ENCODE measurements around the gene ABCB4. TPM values are rescaled to one million over a fixed set of nuclear protein-coding genes. Genes with fewer than 3 reads are reported as not detected.

Gene ABCB4
- total RNA-seq, 1 experiment from 2014 or later: not detected

DNA sequence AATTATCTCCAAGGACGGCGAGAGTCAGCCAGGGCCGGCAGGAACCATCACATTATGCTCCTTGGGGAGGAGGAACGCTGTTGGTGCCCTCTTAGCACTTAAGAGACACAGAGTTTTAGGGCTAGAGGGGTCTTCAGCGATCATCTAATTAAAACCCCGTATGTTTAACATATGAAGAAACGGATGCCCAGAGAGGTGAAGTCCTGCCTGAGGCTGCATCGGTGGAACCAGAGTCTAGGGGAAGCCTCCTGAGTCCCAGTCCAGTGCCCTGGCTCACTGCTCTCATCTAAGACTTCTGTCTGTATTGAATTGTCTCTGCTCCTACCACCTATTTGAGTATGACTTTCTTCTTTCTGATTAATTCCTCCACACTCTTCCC, 688 bp upstream of the ABCB4 start:
- no TSS peak for BruUV-seq (replicated peaks)
- Mint-ChIP-seq H3K4me3 (ENCODE audit: low read depth, unreplicated experiment) (no peak overlapping the region), H3K27ac (ENCODE audit: unreplicated experiment) (no peak overlapping the region), H3K4me1 (ENCODE audit: low read depth, unreplicated experiment) (no peaks in the 10 kb centered on the region), H3K27me3 (ENCODE audit: unreplicated experiment) (peaks cover 38% of the 10 kb centered on the region), H3K9me3 (ENCODE audit: low read depth, unreplicated experiment) (no peaks in the 10 kb centered on the region), H3K36me3 (ENCODE audit: insufficient read depth, unreplicated experiment) (no peaks in the 10 kb centered on the region)
- intact Hi-C loops (cut with micrococcal nuclease; ENCODE audit: unreplicated experiment): no loop called here
- DNase-seq: no peak
- CTCF ChIA-PET: no interaction called here
- TF ChIP-seq, protein P1, sequence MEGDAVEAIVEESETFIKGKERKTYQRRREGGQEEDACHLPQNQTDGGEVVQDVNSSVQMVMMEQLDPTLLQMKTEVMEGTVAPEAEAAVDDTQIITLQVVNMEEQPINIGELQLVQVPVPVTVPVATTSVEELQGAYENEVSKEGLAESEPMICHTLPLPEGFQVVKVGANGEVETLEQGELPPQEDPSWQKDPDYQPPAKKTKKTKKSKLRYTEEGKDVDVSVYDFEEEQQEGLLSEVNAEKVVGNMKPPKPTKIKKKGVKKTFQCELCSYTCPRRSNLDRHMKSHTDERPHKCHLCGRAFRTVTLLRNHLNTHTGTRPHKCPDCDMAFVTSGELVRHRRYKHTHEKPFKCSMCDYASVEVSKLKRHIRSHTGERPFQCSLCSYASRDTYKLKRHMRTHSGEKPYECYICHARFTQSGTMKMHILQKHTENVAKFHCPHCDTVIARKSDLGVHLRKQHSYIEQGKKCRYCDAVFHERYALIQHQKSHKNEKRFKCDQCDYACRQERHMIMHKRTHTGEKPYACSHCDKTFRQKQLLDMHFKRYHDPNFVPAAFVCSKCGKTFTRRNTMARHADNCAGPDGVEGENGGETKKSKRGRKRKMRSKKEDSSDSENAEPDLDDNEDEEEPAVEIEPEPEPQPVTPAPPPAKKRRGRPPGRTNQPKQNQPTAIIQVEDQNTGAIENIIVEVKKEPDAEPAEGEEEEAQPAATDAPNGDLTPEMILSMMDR (IDR thresholded peaks at IDR 0.05; ENCODE audit: unreplicated experiment): no peak

DNA sequence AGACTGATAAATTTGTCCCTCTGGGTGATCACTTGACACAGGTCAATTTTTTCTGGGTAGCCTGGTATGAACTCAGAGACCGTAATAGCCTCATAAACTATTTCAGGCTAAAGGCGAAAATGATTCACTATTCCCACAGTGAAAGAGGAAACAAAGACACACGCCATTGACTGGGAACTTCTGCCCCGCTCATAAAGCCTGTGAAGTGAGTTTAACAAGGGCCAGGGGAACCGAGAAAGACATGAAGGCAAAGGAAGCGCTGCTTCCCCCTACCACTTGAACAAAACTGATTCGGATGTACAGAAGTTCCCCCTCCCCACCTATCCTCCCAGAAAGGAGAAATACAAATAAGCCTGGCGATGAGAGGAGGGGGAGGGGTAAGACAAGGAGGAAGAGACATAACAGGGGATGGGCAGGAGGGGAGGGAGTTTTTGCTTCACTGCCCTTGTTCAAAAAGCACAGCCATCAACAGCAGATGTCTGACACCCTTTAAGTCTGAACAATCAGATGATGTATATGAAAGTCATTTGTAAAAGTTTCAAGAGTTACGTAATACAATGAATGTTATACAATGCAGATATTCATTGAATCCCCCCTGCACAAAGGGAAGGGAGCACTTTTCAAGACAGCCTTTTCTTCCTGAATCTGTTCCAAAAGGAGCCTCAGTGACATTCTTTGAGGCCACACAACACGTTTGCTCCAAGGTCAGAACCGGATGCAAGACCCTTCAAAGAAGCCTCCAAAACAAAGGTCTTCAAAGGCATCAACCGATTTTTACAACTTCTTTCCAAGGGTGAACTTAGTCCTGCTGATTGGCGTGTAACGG, 734 bp downstream of the ABCB4 start:
- Mint-ChIP-seq H3K27me3 (ENCODE audit: unreplicated experiment) (peaks cover 38% of the 10 kb centered on the region), H3K9me3 (ENCODE audit: low read depth, unreplicated experiment) (no peaks in the 10 kb centered on the region), H3K4me3 (ENCODE audit: low read depth, unreplicated experiment) (peak overlapping the region; percentile 25), H3K27ac (ENCODE audit: unreplicated experiment) (no peak overlapping the region), H3K4me1 (ENCODE audit: low read depth, unreplicated experiment) (no peaks in the 10 kb centered on the region), H3K36me3 (ENCODE audit: insufficient read depth, unreplicated experiment) (no peaks in the 10 kb centered on the region)
- BruUV-seq (replicated peaks): no TSS peak
- TF ChIP-seq, protein P1 (IDR thresholded peaks at IDR 0.05; ENCODE audit: unreplicated experiment): no peak
- CTCF ChIA-PET: no interaction called here
- no peak for DNase-seq
- intact Hi-C loops (cut with micrococcal nuclease; ENCODE audit: unreplicated experiment): no loop called here

DNA sequence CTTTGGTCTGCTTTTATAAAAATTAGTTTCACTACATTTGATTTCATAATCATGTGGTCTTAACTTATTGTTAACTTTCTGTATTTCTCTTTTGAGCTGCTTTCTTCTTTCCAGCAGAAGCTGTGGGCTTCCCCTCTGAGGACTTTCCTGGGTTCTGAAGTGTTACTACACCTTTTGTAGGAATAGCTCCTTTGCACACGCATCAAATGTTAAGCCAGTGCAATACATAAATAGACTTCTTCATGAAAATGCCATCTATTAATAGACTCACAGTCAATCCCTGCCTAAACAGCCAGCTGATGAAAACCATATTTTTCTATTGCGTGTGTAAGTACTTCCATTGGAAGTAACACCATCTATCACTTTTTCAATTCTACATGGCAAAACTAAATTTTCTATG, 1.5 kb downstream of the ABCB4 start:
- intact Hi-C loops (cut with micrococcal nuclease; ENCODE audit: unreplicated experiment): no loop called here
- H3K27me3 Mint-ChIP-seq (ENCODE audit: unreplicated experiment): peaks cover 38% of the 10 kb centered on the region
- TF ChIP-seq, protein P1 (IDR thresholded peaks at IDR 0.05; ENCODE audit: unreplicated experiment): no peak
- H3K4me1 Mint-ChIP-seq (ENCODE audit: low read depth, unreplicated experiment): no peaks in the 10 kb centered on the region
- no peak for DNase-seq
- CTCF ChIA-PET: no interaction called here
- H3K27ac Mint-ChIP-seq (ENCODE audit: unreplicated experiment): no peak overlapping the region
- H3K4me3 Mint-ChIP-seq (ENCODE audit: low read depth, unreplicated experiment): no peak overlapping the region
- H3K9me3 Mint-ChIP-seq (ENCODE audit: low read depth, unreplicated experiment): no peaks in the 10 kb centered on the region
- BruUV-seq (replicated peaks): no TSS peak
- H3K36me3 Mint-ChIP-seq (ENCODE audit: insufficient read depth, unreplicated experiment): no peaks in the 10 kb centered on the region

DNA sequence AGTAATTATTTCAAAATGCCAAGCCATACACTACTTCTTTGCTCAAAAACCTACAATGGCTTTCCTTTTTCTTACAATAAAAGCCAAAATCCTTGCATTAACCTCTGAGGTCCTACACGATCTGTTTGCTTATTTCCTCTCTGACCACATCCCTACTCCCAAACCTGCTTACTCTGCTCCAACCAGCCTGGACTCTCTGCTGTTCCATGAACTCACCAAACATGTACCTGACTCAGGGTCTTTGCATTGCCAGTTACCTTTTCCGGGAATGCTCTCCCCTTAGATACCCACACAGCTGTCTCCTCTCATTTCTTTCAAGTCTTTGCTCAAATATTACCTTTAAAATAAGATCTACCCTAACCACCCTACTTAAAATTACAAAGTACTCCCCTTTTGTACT, 2.3 kb downstream of the ABCB4 start:
- Mint-ChIP-seq H3K9me3 (ENCODE audit: low read depth, unreplicated experiment) (no peaks in the 10 kb centered on the region), H3K36me3 (ENCODE audit: insufficient read depth, unreplicated experiment) (no peaks in the 10 kb centered on the region), H3K4me1 (ENCODE audit: low read depth, unreplicated experiment) (no peaks in the 10 kb centered on the region), H3K4me3 (ENCODE audit: low read depth, unreplicated experiment) (no peak overlapping the region), H3K27me3 (ENCODE audit: unreplicated experiment) (peaks cover 38% of the 10 kb centered on the region), H3K27ac (ENCODE audit: unreplicated experiment) (no peak overlapping the region)
- TF ChIP-seq, protein P1 (IDR thresholded peaks at IDR 0.05; ENCODE audit: unreplicated experiment): no peak
- CTCF ChIA-PET: no interaction called here
- intact Hi-C loops (cut with micrococcal nuclease; ENCODE audit: unreplicated experiment): no loop called here
- DNase-seq: no peak
- no TSS peak for BruUV-seq (replicated peaks)

Measured in Calu3 (cell line).